ENCODE measurements around the gene PKDCC. TPM values are rescaled to one million over a fixed set of nuclear protein-coding genes. Genes with fewer than 3 reads are reported as not detected.
"Not testable (repeated sequence)": the region's sequence is repeated elsewhere in the genome, so short reads cannot be mapped to it uniquely, and the experiment has no call there.

The PKDCC gene
- total RNA-seq, 1 experiment from 2014 or later = 1.9 TPM

DNA sequence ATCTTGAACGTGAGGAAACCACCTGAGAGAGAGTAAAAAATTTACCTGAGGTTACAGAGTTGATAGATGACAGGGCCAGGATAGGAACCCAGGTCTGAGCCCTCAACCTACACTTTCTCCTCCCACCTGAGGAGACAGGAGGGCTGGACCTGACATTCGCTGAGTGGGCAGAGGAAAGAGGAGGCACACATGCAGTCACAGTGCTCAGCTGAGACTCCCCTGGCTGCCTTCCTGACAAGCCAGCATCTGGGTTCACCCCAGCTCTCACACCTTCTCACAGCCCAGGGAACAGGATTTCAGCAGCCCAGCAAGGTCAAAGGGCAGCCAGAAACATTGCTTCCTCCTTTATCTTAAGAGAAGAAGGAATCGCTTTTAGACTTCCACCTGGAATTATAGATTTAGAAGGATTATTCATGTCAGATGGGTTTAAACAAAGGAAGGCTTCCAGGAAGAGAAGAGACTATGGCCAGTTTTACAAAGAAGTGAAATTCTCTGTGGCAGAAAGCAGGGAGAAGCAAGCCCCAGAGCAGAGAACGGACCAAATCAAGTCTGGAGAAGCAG, 18.1 kb upstream of the PKDCC start:
- DNase-seq (ENCODE audit: extremely low read depth, low read depth) = no peak

DNA sequence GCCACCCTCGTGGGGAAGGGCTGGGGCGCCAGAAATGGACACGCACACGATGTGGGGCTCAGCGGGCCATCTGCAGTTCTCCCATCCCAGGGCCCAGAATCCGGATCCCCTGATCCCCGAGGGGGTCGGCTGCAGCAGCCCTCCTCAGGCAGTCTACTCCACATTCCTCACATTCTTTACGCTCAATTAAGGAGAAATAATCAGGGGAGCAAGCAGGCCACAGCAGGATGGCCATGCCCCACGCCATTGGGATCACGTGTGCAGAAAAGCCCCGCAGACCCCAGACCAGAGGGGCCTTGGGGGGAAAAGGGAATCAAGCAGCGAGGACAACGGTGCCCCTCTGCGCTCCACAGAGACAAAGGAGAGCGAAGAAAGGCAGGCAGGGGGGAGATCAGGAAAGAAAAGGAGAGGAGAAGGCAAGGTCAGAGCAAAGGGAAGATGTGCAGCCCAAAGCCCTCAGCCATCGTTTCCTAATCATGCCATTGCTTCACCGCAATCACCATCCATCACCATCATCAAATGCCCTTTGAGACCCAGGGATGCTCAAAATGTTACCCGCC, 17.5 kb upstream of the PKDCC start:
- DNase-seq (ENCODE audit: extremely low read depth, low read depth) = no peak

DNA sequence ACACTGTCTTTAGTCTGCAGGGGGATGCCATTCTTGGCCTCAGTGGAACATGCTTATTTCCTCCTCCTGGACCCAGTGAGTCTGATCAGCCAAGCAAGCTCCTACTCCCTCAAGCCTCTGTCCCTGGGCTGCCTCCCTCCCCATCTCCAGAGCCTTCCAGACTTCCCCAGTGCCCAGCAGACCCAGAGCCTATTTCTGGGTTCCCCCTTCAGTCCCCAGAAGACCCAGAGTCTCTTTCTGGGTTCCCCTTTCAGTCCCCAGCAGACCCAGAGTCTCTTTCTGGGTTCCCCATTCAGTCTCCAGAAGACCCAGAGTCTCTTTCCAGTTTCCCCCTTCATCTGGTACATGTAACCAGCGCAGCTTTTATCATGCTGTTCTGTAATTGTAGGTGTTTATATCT, 17.0 kb upstream of the PKDCC start:
- DNase-seq (ENCODE audit: extremely low read depth, low read depth) = no peak

DNA sequence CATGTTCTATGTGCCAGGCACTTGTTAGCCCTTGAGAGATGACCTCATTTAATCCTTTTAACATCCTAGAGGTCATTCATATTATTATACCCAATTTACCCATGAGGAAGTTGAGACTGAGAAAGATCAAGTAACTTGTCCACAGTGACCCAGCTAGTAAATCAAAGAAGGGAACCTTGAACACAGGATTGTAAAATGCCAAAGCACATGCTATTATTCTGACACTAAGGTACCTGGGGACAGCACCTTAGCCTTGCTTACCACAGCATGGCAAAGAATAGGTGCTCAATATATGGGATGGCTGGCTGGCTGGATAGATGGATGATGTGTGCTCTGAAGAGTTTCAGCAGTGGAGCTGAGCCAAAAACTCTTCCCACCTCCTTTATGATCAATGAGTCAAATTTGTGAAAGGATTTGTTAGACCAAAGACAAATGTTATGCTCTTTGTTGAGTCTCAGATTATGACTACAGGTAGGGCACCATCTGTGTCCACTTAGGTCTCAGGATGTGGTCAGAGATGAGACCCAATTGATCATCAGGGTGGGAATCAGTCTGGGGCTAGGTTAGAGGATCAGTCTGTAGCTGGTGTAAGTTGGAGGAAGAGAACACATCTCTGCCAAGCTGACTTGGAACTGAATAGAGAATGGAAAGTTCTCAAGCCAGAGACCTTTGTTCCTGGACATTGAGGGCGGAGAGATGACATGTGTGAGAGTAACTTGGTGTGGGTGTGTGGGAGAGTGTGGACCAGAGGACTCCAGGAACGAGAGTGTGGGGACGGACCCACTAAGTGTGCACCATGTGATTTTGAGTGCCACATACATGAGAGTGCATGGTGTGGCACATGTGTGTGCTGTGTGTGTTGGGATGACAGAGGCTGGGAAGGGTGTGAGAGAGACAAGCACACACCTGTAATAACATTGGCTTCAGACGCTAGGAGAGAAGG, 16.3 kb upstream of the PKDCC start:
- DNase-seq (ENCODE audit: extremely low read depth, low read depth) = no peak

DNA sequence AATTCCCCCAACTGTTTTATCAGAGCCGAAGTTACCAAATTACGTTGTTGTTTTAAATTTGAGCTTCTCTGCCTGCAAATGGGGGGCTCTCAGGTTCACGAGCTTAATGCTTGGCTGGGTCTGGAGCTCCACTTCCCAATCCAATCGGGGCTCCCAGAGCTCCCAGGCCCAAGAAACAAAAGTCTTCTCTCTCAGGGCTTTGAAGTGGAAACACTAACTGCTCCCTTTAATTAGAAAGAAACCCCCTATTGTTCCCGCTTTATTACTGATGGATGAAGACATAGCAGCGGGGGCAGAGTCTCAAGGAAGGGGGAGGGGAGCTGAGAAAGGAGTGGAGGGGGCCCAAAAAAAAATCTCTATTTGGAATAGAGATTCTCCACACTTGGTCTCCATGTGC, 15.6 kb upstream of the PKDCC start:
- DNase-seq (ENCODE audit: extremely low read depth, low read depth) = no peak

DNA sequence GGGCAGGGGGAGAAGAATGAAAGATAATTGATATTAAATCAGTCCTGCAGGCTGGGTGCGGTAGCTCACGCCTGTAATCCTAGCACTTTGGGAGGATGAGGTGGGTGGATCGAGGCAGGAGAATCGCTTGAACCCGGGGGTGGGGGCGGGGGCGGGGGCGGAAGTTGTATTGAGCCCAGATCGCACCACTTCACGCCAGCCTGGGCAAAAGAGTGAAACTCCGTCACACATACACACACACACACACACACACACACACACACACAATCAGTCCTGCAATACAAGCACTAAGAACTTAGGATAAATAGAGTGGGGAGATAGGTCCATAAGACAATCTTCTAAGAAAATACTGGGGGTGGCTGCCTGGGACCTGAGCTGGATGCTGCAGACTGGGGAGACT, 15.1 kb upstream of the PKDCC start:
- no peak for DNase-seq (ENCODE audit: extremely low read depth, low read depth)

DNA sequence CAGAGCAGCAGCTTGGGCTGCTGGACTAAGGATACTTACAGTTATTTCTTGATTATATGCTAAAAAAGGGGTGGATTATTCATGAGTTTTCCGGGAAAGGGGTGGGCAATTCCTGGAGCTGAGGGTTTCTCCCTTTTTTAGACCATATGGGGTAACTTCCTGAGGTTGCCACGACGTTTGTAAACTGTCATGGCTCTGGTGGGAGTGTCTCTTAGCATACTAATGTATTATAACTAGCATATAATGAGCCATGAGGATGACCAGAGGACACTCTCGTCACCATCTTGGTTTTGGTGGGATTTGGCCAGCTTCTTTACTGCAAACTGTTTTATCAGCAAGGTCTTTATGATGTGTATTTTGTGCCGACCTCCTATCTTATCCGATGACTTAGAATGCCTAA, 13.7 kb upstream of the PKDCC start:
- not testable (repeated sequence) for DNase-seq (ENCODE audit: extremely low read depth, low read depth)

DNA sequence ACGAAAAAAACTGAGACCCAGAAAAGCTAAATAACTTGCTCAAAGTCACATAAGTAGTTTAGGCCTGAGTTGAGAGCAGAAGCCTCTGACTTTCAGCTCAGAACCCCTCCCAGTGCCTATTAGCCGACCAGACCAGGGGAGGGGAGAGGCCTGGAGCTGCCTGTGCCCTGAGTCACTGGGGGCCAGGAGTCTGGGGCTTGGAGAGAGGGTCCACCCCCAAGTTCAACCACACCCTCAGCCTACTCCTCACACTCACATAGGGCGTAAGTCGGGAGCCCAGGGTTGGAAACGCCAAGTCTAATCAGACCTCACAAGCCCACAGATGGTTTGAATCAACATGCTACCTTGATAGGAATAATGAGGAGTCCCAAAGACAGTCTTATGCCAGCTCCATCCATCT, 12.6 kb upstream of the PKDCC start:
- no peak for DNase-seq (ENCODE audit: extremely low read depth, low read depth)

DNA sequence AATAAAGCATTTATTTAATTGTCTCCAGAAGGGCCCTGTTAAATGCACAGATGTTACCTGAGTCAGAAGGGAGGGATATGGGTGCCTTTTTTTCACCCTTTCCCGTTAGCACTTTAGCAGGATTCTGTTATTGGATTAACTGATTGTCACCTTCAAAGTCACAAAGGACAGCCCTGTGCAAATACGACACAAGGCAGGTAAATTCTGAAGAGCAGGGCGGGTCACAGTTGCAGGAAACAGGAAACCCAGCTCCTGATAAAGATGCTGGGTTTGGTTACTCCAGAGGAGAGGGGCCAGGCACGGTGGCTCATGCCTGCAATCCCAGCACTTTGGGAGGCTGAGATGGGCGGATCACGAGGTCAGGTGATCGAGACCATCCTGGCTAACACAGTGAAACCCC, 11.4 kb upstream of the PKDCC start:
- no peak for DNase-seq (ENCODE audit: extremely low read depth, low read depth)

DNA sequence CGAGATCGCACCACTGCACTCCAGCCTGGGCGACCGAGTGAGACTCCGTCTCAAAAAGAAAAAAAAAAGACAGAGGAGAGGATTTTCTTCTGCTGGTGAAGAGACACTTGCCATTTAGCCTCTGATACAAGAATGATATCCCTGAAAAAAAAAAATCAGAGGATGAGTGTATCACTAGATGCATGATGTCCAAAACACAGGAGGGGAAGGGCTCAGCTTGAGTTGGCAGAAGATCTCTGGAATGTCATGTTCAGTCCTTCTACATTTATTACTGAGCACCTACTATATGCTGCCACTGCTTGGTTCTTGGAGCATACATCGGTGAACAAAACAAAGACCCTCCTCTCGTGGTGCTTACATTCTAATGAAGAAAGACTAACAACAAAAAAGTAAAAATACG, 10.9 kb upstream of the PKDCC start:
- DNase-seq (ENCODE audit: extremely low read depth, low read depth) = no peak

DNA sequence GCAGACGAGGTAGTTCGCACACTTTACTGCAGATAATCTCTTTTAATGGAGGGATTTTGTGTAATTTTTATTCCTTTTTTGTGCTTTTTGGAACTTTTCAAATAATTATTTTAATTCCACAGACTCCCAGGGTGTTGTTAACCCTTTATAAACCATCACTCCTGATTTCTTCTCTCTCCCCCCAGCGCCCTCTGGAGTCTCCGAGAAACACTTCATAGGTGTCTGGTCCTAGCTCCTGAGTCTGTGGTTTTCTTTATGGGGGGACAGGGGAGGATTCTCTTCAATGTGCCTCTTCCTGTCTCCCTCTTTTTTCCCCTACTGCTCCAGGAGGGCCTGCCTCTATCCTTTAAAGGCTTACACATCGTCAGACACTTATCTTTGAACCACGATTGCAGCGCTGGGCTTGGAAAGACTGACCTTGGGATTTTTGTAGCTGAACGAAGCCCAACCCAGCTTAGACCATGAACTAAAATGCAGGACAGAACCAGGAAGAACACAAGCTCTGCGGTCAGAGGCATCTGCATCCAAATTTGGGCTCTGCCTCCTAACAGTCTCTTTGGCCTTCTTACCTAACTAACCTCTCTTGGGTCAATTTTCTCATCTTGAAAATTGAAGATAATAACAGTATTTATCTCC, 7.1 kb upstream of the PKDCC start:
- no peak for DNase-seq (ENCODE audit: extremely low read depth, low read depth)

DNA sequence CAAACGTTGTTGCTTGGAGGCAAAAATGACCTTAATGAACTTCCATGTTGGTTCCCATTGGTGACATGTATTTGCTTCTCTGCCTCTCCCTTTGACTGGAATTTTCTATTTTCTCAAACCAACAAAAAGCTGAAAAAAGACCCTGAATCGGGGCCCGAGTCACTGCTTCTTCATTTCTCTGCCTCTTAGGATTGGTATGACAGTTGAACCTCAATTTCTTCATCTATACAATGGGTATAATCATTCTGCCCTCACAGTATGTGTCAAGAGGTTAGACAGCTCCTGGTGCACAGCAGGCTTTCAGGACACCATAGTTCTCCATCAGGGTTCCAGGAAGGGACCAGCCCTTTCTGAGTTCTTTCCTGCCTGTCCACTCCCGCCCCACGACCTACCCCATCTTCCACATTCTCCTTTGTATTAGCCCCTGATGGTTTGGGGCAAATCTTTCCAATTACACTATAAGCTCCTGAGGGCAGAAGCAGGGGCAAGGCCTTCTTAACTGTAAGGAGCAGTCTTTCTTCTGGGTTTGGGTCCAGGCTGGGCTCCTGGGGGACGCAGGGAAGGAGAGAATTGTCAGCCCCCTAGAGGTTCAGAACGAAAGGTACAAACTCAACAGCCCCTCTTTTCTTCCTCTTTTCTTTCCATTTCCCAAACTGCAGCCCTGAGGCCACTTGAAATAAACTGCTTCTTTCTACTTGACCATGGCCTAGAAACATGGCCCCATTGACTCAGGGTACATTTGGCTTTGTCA, 6.3 kb upstream of the PKDCC start:
- DNase-seq (ENCODE audit: extremely low read depth, low read depth) = no peak

DNA sequence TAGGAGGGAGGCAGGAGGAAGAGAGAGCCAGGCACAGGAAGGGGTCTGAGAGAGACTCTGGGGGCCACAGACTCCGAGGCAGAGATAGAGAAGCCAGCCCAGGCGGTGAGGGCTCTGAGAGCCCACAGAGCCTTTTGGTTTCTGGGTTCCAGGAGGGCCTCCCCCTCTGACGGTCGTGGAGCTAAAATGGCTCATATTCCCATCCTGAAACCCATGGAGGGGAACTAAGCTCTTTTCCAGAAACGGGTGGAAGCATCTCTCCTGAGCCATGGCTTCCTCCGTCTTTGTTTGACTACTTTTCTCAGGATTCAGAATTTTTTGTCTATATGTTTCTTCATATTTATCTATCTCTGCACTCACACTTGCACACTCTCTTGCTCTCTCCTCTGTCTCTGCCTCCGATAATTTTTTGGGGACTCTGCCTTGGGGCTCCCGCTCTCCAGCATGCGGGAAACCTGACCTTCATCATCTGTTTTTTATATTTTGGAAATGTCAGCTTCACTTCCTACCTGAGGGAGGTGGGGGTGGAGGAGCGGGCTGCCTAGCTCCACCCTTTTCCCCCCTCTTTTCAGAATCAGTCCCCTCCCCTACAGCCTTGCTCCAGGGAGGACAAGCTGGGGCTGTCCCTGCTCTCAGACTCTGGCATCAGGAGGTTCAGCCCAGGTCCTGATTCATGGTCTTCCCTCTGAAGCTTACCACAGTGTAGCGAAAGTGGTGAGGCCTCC, 5.0 kb upstream of the PKDCC start:
- no peak for DNase-seq (ENCODE audit: extremely low read depth, low read depth)

DNA sequence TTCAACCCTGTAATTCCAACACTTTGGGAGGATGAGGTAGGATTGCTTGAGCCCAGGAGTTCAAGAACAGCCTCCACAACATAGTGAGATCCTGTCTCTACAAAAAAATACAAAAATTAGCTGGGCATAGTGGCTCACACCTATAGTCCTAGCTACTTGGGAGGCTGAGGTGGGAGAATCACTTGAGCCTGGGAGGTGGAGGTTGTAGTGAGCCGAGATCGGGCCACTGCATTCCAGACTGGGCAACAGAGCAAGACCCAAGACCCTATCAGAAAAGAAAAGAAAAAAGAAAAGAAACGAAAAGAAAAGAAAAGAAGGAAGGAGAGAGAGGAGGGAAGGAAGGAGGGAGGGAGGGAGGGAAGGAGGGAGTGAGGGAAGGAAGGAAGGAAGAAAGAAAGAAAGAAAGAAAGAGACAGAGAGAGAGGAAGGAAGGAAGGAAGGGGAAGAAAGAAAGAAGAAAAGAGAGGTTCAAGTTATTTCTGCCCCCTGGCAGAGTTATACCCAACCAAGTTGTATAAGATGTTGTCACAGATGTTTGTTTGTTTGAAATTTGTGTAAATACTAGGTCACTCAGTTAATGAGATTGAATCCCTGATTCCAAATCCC, 3.9 kb upstream of the PKDCC start:
- no peak for DNase-seq (ENCODE audit: extremely low read depth, low read depth)

DNA sequence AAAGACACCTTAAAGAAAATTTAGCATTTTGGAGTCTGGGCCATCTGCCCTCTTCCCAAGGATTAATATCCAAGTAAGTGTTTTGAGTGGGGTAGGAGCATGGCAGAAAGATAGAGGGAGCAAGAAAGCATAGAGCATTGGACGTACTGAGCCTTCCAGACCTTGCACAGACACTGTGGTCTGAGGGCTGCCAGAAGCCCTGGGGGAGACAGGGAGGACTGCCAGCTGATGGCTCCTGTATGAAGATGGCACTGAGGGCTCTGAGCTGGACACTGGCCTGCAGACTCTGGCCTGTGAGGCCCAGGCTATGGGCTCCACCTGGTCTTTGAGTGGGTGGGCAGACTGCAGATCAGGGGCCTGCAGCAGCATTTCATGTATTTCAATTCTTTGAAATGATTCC, 2.9 kb upstream of the PKDCC start:
- DNase-seq (ENCODE audit: extremely low read depth, low read depth) = no peak

DNA sequence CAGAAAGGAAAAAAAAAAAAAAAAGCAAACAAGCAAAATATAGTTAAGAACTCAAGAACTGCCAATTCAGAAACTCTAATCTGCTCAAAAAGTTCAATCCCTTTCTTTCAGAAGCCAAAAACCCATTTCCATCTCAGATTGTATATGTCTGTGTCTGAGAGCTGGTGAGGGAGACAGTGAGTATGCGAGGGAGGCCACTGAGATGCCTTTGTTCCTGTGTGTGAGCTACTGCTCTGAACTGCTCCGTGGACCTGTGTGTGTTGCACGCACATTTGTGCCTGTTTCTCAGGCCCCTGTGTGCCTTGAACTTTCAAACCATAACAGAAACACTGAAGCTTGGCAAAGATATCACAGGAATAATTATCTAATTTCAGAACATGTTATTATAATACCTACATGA, 2.5 kb upstream of the PKDCC start:
- DNase-seq (ENCODE audit: extremely low read depth, low read depth) = no peak

DNA sequence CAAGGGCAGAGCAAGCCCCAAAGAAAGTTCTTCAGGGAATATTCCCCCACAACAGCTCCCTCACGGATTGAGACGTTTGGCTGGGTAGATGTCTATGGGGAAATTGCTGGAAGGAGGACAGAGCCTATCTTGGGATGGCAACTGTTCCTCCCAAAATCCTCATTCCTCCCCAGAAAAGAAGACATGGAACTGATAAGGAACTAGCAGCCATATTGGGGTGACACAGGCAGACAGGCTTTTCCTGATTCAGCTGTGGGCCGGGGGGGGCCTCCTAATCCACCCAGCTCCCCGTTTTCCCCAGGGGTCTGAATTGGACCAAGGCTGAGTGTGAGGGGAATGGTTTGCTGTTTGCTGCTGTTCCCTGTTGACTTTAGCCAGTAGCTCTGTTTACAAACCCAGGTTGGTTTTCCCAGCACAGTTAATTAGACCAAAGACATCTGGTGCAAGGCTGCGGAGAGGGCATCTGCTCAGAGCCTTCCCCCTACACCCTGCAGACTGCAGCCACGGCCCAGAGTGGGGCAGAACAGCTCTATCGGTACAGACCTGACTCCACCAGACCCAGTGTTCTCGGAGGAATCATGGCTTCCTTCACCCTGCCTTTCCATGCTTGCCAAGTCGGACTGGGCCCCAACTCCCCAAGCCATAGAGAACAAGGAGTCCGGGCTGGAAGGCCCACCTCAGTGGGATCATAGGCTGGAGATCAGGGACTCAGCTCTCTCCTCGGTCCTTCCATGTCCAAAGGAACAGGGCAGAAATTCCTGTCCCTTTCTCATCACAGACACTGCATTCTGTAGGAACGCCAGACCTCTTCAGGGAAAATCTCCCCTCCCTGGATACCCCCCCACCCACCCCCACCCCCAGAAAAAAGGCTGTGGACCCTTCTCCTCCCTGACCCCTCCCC, 1.7 kb upstream of the PKDCC start:
- no peak for DNase-seq (ENCODE audit: extremely low read depth, low read depth)

DNA sequence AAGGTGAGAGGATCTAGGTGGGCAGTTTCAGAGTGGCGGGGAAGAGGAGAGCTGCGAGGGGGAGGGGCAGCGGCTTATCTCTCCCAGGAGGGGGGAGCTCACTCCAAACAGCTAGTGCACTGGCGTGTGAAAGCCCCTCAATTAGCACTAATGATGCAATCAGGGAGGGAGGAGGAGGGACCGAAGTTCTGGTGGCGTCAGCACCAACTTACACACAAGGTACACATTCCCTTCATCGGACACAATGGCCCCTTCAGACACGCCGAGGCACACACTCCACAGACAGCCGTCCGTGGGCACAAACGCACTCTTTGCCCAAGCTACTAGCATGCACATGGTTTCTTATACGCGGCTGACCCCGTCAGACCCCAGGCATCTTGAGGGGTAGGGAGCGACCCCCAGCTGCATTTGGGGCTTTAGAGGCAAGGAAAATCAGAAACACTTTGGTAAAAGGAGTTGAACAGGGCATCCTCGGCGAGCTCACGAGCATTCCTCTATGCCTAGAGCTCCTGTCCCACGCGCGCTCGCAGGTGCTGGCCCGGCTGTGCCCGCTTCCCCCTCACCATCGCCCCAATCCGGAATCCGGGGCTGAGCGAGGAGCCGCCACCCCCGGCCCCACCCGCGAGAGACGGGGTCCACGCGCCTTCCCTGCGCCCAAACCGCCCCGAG, 868 bp upstream of the PKDCC start:
- no peak for DNase-seq (ENCODE audit: extremely low read depth, low read depth)
